HCT116 (cell line): Measurements from ENCODE around the gene RHOH.

ENCODE experiments used
- CTCF ChIP-seq, 3 experiments: fragments of 200-600 bp in 1 of 3; sonication (generic) in 1 of 3; IDR thresholded peaks in 2 of 3; conservative IDR thresholded peaks in 1 of 3; 2 replicates each; pipeline ENCODE4 v1.5.1; 2012 to 2017; ENCODE audit warnings: low read depth in 2 of 3, low read length in 2 of 3, antibody characterized with exemption in 1 of 3, borderline replicate concordance in 1 of 3, control low read depth in 1 of 3, mild to moderate bottlenecking in 1 of 3, mixed read lengths in 1 of 3, mixed run types in 1 of 3, moderate library complexity in 1 of 3; ENCODE audit not compliant: insufficient read depth in 1 of 3
- EGR1 ChIP-seq: IDR thresholded peaks from 2 replicates; pipeline ENCODE4 v1.6.1; 2012; ENCODE audit warnings: low read depth
- EZH2phosphoT487 ChIP-seq: fragments of 200-600 bp; IDR thresholded peaks from 2 replicates; pipeline ENCODE4 v1.6.1; 2018; ENCODE audit warnings: antibody characterized with exemption, borderline replicate concordance
- POLR2AphosphoS5 ChIP-seq: IDR thresholded peaks from 2 replicates; pipeline ENCODE4 v1.6.1; 2011; ENCODE audit warnings: mild to moderate bottlenecking, low read depth, low read length, moderate library complexity
- SRF ChIP-seq: IDR thresholded peaks from 2 replicates; pipeline ENCODE4 v1.6.1; 2012; ENCODE audit warnings: low read depth

GRCh38 chr4:40212674-40213527 is 16.1 kb downstream of the RHOH start:
- TF ChIP-seq SRF: no peak
- no peak for TF ChIP-seq CTCF (IDR thresholded peaks at IDR 0.05 in 2 of 3, conservative IDR thresholded peaks at IDR 0.05 in 1 of 3; ENCODE audit: borderline replicate concordance in 1 of 3, insufficient read depth in 1 of 3, low read depth in 2 of 3, low read length in 2 of 3)
- no peak for TF ChIP-seq EGR1
- no peak for TF ChIP-seq EZH2phosphoT487
- TF ChIP-seq POLR2AphosphoS5: no peak
